Ascending aorta (tissue), 2 donors: ENCODE measurements around the gene RDH14. TPM values are rescaled to one million over a fixed set of nuclear protein-coding genes. Genes with fewer than 3 reads are reported as not detected.

ENCODE experiments used
- DNase-seq, 2 donors: peaks; one replicate each; pipeline ENCODE4 v3.0.0-alpha.2; 2019; ENCODE audit warnings: low spot score in 2 of 2
- H3K27ac ChIP-seq, 2 donors: fragments of 200-600 bp; sonication (generic); one replicate each; pipeline ENCODE4 v1.5.1; 2016 to 2017; ENCODE audit warnings: mild to moderate bottlenecking in 1 of 2
- H3K27me3 ChIP-seq: fragments of 200-600 bp; sonication (generic); one replicate; pipeline ENCODE4 v1.5.1; 2017
- H3K36me3 ChIP-seq, 2 donors: fragments of 200-600 bp; sonication (generic); one replicate each; pipeline ENCODE4 v1.5.1; 2016
- H3K4me1 ChIP-seq, 2 donors: fragments of 200-600 bp; sonication (generic); one replicate each; pipeline ENCODE4 v1.5.1; 2016 to 2017; ENCODE audit warnings: mild to moderate bottlenecking in 1 of 2
- H3K4me3 ChIP-seq, 2 donors: fragments of 200-600 bp; sonication (generic); one replicate each; pipeline ENCODE4 v1.5.1; 2016 to 2017; ENCODE audit warnings: mild to moderate bottlenecking in 1 of 2
- H3K9me3 ChIP-seq, 2 donors: fragments of 200-600 bp; sonication (generic); one replicate each; pipeline ENCODE4 v1.5.1; 2016
- intact Hi-C: fragments of 100-400 bp; cut with DNase I; formaldehyde crosslinking; loops from one replicate; pipeline ENCODE4 v1.15.1; 2023
- total RNA-seq: library from RNA; depleted of rRNA; stranded (reverse); fragments of >200 nt; gene quantifications from one replicate; pipeline ENCODE4 v1.1.0, GENCODE V29; 2016
- TF ChIP-seq, protein P1 (sequence below), 3 experiments: fragments of 200-600 bp in 2 of 3; fragments of 450-650 bp in 1 of 3; sonication (generic) in 2 of 3; IDR thresholded peaks; one replicate each; pipeline ENCODE4 v1.5.1; 2016 to 2019; ENCODE audit warnings: antibody characterized with exemption in 3 of 3, mild to moderate bottlenecking in 1 of 3, moderate library complexity in 1 of 3

RDH14 gene
- total RNA-seq, 1 donor from 2014 or later: 51.2 TPM

DNA sequence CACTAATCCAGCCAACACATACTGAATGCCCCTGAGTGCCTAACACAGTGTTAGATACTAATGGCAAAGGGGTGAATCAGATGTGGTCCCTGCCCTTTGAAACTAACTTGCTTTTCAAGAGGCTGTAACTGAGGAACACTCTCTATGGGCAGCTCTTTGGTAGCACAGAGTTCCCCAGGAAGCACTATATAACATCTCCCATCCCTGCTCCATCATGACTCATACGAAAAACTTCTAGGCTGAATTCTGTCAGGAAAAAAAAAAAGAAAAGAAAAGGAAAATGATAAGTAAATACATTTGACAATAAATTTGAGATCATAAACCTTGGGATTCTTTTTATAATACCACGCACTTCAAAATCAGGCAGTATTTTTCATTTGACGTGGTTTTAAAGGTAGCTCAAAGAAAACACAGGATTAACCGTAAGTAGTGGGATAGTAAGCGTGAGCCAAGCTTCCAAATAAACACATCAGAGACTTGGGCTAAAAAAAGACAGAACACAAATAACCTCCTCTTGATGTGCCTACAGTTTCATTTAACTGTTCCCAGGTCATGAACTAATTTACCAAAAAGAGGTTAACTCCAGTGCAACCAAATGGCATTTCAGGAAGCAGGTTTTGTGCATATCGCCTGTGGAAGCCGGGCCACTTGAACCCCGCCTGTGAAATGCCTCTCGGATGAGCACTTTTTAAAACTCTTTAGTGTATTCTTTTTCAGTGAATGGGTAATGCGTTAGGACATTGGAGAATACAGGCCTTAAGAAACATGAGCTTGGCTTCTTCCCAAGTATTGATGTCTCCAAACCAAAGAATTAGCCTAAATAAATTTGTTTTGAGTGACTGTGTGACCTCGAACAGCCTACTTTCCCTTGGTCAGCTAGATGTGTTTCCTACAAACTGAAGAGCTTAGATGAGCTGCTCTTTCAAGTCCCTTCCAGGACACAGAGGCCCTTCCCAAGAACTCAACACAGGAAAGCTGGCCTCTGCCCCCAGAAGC is 42.0 kb downstream of the RDH14 start:
- Histone ChIP-seq H3K4me1 (peaks cover 8 to 39% of the 10 kb centered on the region in 2 donors), H3K4me3 (peak overlapping the region in 1 of 2 donors; percentile 9)
- intact Hi-C loops: loop anchor here (2.0 to 5.0 kb wide), 4 partner anchors 61 to 1344 kb away; no protein-coding TSS in a partner anchor

DNA sequence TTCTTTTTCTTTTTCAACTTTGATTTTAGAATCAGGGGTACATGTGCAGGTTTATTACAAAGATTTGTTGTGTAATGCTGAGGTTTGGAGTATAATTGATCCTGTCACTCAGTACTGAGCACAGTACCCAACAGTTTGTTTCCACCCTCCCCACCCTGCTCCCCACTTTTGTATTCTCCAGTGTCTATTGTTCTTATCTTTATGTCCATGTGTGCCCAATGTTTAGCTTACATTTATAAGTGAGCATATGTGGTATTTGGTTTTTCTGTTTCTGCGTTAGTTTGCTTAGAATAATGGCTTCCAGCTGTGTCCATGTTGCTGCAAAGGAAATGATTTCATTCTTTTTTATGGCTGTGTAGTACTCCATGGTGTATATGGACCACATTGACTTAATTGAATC is 43.1 kb downstream of the RDH14 start:
- no peaks in the 10 kb centered on the region for H3K36me3 ChIP-seq
- TF ChIP-seq, protein P1, sequence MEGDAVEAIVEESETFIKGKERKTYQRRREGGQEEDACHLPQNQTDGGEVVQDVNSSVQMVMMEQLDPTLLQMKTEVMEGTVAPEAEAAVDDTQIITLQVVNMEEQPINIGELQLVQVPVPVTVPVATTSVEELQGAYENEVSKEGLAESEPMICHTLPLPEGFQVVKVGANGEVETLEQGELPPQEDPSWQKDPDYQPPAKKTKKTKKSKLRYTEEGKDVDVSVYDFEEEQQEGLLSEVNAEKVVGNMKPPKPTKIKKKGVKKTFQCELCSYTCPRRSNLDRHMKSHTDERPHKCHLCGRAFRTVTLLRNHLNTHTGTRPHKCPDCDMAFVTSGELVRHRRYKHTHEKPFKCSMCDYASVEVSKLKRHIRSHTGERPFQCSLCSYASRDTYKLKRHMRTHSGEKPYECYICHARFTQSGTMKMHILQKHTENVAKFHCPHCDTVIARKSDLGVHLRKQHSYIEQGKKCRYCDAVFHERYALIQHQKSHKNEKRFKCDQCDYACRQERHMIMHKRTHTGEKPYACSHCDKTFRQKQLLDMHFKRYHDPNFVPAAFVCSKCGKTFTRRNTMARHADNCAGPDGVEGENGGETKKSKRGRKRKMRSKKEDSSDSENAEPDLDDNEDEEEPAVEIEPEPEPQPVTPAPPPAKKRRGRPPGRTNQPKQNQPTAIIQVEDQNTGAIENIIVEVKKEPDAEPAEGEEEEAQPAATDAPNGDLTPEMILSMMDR (IDR thresholded peaks at IDR 0.05): no peak
- no peak overlapping the region for H3K4me3 ChIP-seq
- H3K4me1 ChIP-seq: peaks cover 8 to 39% of the 10 kb centered on the region in 2 donors
- no peaks in the 10 kb centered on the region for H3K27me3 ChIP-seq
- H3K9me3 ChIP-seq: no peaks in the 10 kb centered on the region
- H3K27ac ChIP-seq: peak overlapping the region; percentile 66 to 70
- intact Hi-C loops: loop anchor here (5.0 kb wide), 2 partner anchors 60 to 845 kb away; no protein-coding TSS in a partner anchor
- DNase-seq: no peak

More for the DNA sequence above, 42.0 kb downstream of the RDH14 start:
- H3K27me3 ChIP-seq: no peaks in the 10 kb centered on the region
- H3K27ac ChIP-seq: peak overlapping the region; percentile 50 to 53
- DNase-seq: no peak
- TF ChIP-seq, protein P1 (IDR thresholded peaks at IDR 0.05): no peak
- no peaks in the 10 kb centered on the region for H3K9me3 ChIP-seq
- H3K36me3 ChIP-seq: no peaks in the 10 kb centered on the region

DNA sequence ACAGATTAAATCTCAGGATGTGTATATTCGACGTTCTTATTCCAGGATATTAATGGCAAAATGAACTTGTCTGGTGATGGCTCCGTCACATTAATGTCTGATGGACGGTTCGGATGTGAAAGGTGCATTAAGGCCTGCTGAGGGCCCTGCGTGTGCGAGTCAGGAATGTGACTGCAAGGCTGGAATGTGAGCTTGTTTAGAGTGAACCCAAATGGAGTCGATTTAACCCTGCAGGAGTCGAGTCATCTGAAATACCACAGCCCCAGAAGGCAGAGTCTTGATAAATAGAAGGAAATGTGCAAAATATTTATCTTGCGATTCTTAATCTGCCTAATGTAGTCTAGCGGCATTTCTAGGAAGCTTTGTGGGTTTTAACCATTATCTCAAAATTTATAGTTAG is 44.3 kb downstream of the RDH14 start:
- Histone ChIP-seq H3K4me1 (peaks cover 8 to 38% of the 10 kb centered on the region in 2 donors), H3K27ac (peak overlapping the region; percentile 66 to 70), H3K36me3 (no peaks in the 10 kb centered on the region), H3K27me3 (no peaks in the 10 kb centered on the region), H3K9me3 (no peaks in the 10 kb centered on the region), H3K4me3 (no peak overlapping the region)
- intact Hi-C loops: loop anchor here (5.0 kb wide), 2 partner anchors 59 to 846 kb away; no protein-coding TSS in a partner anchor
- TF ChIP-seq, protein P1 (IDR thresholded peaks at IDR 0.05): no peak
- DNase-seq: no peak

DNA sequence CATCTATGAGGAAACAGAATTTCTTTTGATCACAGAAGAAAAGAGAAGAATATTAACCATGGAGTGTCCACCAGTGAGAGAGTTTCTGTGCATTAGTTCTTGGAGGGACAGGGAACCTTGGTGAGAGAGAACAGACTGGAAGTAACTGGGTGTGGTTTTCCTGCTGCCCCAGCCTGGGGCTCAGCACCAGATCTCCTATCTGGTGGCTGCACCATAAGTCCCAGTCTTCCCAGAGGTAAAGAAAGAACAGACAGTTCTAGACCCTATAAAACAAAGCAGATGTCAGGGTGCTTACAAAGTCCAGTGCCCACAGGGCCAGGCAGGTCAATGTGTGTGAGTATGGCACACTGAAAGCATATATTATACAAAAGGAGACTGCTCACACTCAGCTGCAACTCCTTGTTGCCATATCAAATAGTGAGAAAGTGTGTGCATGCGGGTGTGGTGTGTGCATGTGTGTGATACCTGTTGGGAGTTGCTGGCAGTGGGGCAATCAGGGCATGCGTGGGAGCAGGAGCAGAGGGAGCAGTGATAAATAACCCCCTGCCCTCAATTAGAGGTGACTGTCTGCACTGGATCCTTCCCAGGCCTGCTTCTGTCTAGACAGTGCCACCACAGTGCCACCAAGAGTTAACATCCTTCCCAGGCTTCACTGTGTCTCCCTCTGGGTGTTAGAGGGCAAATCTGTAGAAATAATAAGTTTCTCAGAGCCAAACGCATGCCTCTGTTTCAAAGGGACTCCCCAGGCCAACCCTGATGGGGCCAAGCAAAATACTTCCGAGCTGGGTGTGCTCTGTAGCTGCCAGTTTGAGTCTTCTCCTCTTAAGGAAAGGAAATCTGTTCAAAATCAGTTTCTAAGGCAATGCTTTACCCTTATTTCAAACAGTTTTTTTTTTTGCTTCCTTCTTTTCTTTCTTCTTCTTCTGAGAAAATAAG is 45.7 kb downstream of the RDH14 start:
- Histone ChIP-seq H3K27me3 (no peaks in the 10 kb centered on the region), H3K36me3 (no peaks in the 10 kb centered on the region), H3K27ac (peak overlapping the region; percentile 66 to 70), H3K9me3 (no peaks in the 10 kb centered on the region), H3K4me3 (no peak overlapping the region), H3K4me1 (peaks cover 8 to 27% of the 10 kb centered on the region in 2 donors)
- no peak for DNase-seq
- intact Hi-C loops: loop anchor here (5.0 kb wide), 2 partner anchors 57 to 848 kb away; no protein-coding TSS in a partner anchor
- TF ChIP-seq, protein P1 (IDR thresholded peaks at IDR 0.05): no peak

DNA sequence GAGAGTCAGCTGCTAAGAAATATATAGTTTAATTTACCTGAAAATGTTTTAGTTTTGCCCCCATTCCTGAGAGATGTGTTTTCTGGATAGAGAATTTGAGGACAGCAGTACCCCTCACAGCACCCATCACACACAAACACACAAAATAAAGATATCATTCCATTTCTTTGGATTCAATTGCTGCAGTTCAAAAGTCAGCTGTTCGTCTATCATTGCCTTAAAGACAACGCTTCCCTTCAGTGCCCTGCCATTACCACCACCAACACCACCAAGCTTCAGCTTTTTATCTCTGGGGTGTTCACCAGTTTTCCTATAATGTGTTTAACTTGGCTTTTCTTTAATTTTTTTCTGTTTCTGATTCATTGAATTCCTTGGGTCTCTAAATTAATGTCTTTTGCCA is 49.7 kb downstream of the RDH14 start:
- DNase-seq: no peak
- TF ChIP-seq, protein P1 (IDR thresholded peaks at IDR 0.05): no peak
- no peaks in the 10 kb centered on the region for H3K36me3 ChIP-seq
- no peak overlapping the region for H3K27ac ChIP-seq
- intact Hi-C loops: no loop called here
- H3K9me3 ChIP-seq: no peaks in the 10 kb centered on the region
- peaks cover 6 to 11% of the 10 kb centered on the region in 2 donors for H3K4me1 ChIP-seq
- H3K4me3 ChIP-seq: no peak overlapping the region
- H3K27me3 ChIP-seq: no peaks in the 10 kb centered on the region
